ENCODE data around the gene TMEM236. TPM values are rescaled to one million over a fixed set of nuclear protein-coding genes. Genes with fewer than 3 reads are reported as not detected.

TMEM236 gene
- total RNA-seq, 1 experiment from 2014 or later = 0.07 TPM

GRCh38 chr10:17713758-17714157, 38.2 kb upstream of the TMEM236 start:
- ChIA-PET CTCF (no interaction called here), RAD21 (ENCODE audit: low non-redundant PET in 1 of 2, low total read pairs in 2 of 2, uncharacterized antibody in 2 of 2, unreplicated experiment in 2 of 2) (no interaction called here), POLR2A (no interaction called here)
- ATAC-seq = no peak
- BruUV-seq (replicated peaks) = no TSS peak
- Histone ChIP-seq H3K36me3 (ENCODE audit: control insufficient read depth in 1 of 2, insufficient read depth in 2 of 2, low read length in 2 of 2) (peaks cover 6 to 12% of the 10 kb centered on the region in 2 experiments; a peak in 3 of 4 replicates), H4K20me1 (ENCODE audit: insufficient read depth) (no peaks in the 10 kb centered on the region), H3K4me1 (ENCODE audit: control insufficient read depth in 1 of 2, insufficient read depth in 2 of 2, low read length in 2 of 2) (no peaks in the 10 kb centered on the region), H2AFZ (ENCODE audit: low read depth, low read length, poor library complexity, severe bottlenecking) (no peak overlapping the region), H3K4me3 (replicated peaks in 1 of 2; ENCODE audit: low read depth in 1 of 2, low read length in 2 of 2) (no peak overlapping the region), H3K9me2 (ENCODE audit: insufficient read depth) (no peaks in the 10 kb centered on the region), H3K27me3 (ENCODE audit: insufficient read depth, low read length) (no peaks in the 10 kb centered on the region), H3K27ac (ENCODE audit: low read depth, low read length) (no peak overlapping the region), H3K4me2 (ENCODE audit: low read length) (no peak overlapping the region), H3K9ac (ENCODE audit: low read length) (no peak overlapping the region), H3K79me2 (ENCODE audit: insufficient read depth, low read length) (no peaks in the 10 kb centered on the region), H3K9me3 (ENCODE audit: control insufficient read depth in 1 of 2, insufficient read depth in 1 of 2, low read depth in 1 of 2, low read length in 2 of 2) (no peaks in the 10 kb centered on the region)
- DNase-seq (ENCODE audit: low read depth, low spot score) = no peak
- intact Hi-C loops (cut with micrococcal nuclease) = no loop called here
- no peak for TF ChIP-seq CTCF (IDR thresholded peaks at IDR 0.05 in 2 of 3, conservative IDR thresholded peaks at IDR 0.05 in 1 of 3; ENCODE audit: borderline replicate concordance in 1 of 3, insufficient read depth in 1 of 3, low read depth in 2 of 3, low read length in 2 of 3)
- TF ChIP-seq EGR1 (IDR thresholded peaks at IDR 0.05; ENCODE audit: low read depth) = no peak
- no peak for TF ChIP-seq YY1 (IDR thresholded peaks at IDR 0.05; ENCODE audit: extremely low read depth, insufficient replicate concordance, low read depth, low read length)
- TF ChIP-seq TCF7L2 (IDR thresholded peaks at IDR 0.05; ENCODE audit: borderline replicate concordance, extremely low read depth, insufficient read depth, insufficient read length) = no peak
- TF ChIP-seq FOSL1 (IDR thresholded peaks at IDR 0.05; ENCODE audit: low read depth) = no peak
- no peak for TF ChIP-seq EZH2phosphoT487 (IDR thresholded peaks at IDR 0.05; ENCODE audit: borderline replicate concordance)
- TF ChIP-seq CEBPB (IDR thresholded peaks at IDR 0.05; ENCODE audit: low read depth) = no peak
- no peak for TF ChIP-seq ZFX (IDR thresholded peaks at IDR 0.05)
- no peak for TF ChIP-seq SRF (IDR thresholded peaks at IDR 0.05; ENCODE audit: low read depth)

GRCh38 chr10:17716161-17716560, 35.8 kb upstream of the TMEM236 start:
- RAD21 ChIA-PET (ENCODE audit: low non-redundant PET in 1 of 2, low total read pairs in 2 of 2, uncharacterized antibody in 2 of 2, unreplicated experiment in 2 of 2) = no interaction called here
- no peaks in the 10 kb centered on the region for H3K9me3 ChIP-seq (ENCODE audit: control insufficient read depth in 1 of 2, insufficient read depth in 1 of 2, low read depth in 1 of 2, low read length in 2 of 2)
- H4K20me1 ChIP-seq (ENCODE audit: insufficient read depth) = no peaks in the 10 kb centered on the region
- BruUV-seq (replicated peaks) = no TSS peak
- no peak overlapping the region for H3K4me3 ChIP-seq (replicated peaks in 1 of 2; ENCODE audit: low read depth in 1 of 2, low read length in 2 of 2)
- POLR2A ChIA-PET = no interaction called here
- DNase-seq (ENCODE audit: low read depth, low spot score) (no peak), ATAC-seq (no peak)
- no peak overlapping the region for H3K27ac ChIP-seq (ENCODE audit: low read depth, low read length)
- intact Hi-C loops (cut with micrococcal nuclease) = no loop called here
- CTCF ChIA-PET = no interaction called here
- no peaks in the 10 kb centered on the region for H3K79me2 ChIP-seq (ENCODE audit: insufficient read depth, low read length)
- H3K9ac ChIP-seq (ENCODE audit: low read length) = no peak overlapping the region
- H3K36me3 ChIP-seq (ENCODE audit: control insufficient read depth in 1 of 2, insufficient read depth in 2 of 2, low read length in 2 of 2) = peaks cover 4 to 9% of the 10 kb centered on the region in 2 experiments; a peak in 3 of 4 replicates
- H3K9me2 ChIP-seq (ENCODE audit: insufficient read depth) = no peaks in the 10 kb centered on the region
- H3K4me1 ChIP-seq (ENCODE audit: control insufficient read depth in 1 of 2, insufficient read depth in 2 of 2, low read length in 2 of 2) = no peaks in the 10 kb centered on the region
- H3K27me3 ChIP-seq (ENCODE audit: insufficient read depth, low read length) = no peaks in the 10 kb centered on the region
- no peak overlapping the region for H3K4me2 ChIP-seq (ENCODE audit: low read length)
- no peak overlapping the region for H2AFZ ChIP-seq (ENCODE audit: low read depth, low read length, poor library complexity, severe bottlenecking)
- TF ChIP-seq CTCF (IDR thresholded peaks at IDR 0.05 in 2 of 3, conservative IDR thresholded peaks at IDR 0.05 in 1 of 3; ENCODE audit: borderline replicate concordance in 1 of 3, insufficient read depth in 1 of 3, low read depth in 2 of 3, low read length in 2 of 3) (no peak), RAD21 (IDR thresholded peaks at IDR 0.05; ENCODE audit: low read depth) (no peak), CEBPB (IDR thresholded peaks at IDR 0.05; ENCODE audit: low read depth) (no peak), MAX (IDR thresholded peaks at IDR 0.05) (no peak), SP1 (IDR thresholded peaks at IDR 0.05; ENCODE audit: low read depth) (no peak), SRF (IDR thresholded peaks at IDR 0.05; ENCODE audit: low read depth) (no peak), ZBTB33 (IDR thresholded peaks at IDR 0.05; ENCODE audit: extremely low read depth, insufficient replicate concordance, low read length) (no peak), SIN3A (IDR thresholded peaks at IDR 0.05; ENCODE audit: low read depth) (no peak), JUND (IDR thresholded peaks at IDR 0.05) (no peak)

Data from HCT116 (cell line).